ENCODE results near the gene ESYT3. TPM values are rescaled to one million over a fixed set of nuclear protein-coding genes. Genes with fewer than 3 reads are reported as not detected.
"Not testable (repeated sequence)": the region's sequence is repeated elsewhere in the genome, so short reads cannot be mapped to it uniquely, and the experiment has no call there.

Gene ESYT3
- total RNA-seq, 5 donors from 2014 or later (not counting 1 experiment from before 2014, with no cell fraction given), result 0.10 to 0.20 TPM; not detected in 3

DNA sequence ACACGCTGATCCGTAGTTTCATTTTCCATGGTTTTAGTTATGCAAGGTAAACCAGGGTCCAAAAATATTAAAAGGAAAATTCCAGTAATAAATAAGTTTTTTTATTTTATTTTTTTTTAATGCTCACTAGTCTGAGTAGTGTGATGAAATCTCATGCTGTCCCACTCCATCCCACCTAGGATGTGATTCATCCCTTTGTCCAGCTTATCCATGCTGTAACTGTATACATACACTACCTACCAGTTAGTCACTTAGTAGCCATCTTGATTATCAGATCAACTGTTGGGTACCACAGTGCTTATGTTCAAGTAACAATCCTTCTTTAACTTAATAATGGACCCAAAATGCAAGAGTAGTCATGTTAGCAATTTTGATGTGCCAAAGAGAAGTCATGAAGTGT lies 75.2 kb downstream of the ESYT3 start:
- H3K4me3 ChIP-seq (ENCODE audit: control insufficient read depth in 1 of 2, extremely low read depth in 1 of 2, low read length in 1 of 2), result no peak overlapping the region
- H3K36me3 ChIP-seq (ENCODE audit: control insufficient read depth in 2 of 2, extremely low read depth in 1 of 2, insufficient read depth in 1 of 2, low read length in 1 of 2), result no peaks in the 10 kb centered on the region
- WGBS (ENCODE audit: insufficient coverage), result no CpG with 5 or more reads among the region's 2 CpGs
- no peak overlapping the region for H3K4me3 Mint-ChIP-seq
- no peaks in the 10 kb centered on the region for H3K27me3 Mint-ChIP-seq
- H3K36me3 Mint-ChIP-seq, result peaks cover 32% of the 10 kb centered on the region
- H3K9me3 ChIP-seq, result no peaks in the 10 kb centered on the region
- CTCF ChIA-PET, result no interaction called here
- no peak overlapping the region for H3K27ac Mint-ChIP-seq
- peaks cover 0 to 5% (median 0%) of the 10 kb centered on the region in 3 donors for H3K4me1 Mint-ChIP-seq
- DNase-seq (no peak), ATAC-seq (replicated peaks in 1 of 4) (no peak)
- H3K9me3 Mint-ChIP-seq, result no peaks in the 10 kb centered on the region
- POLR2A ChIA-PET, result no interaction called here
- no peaks in the 10 kb centered on the region for H3K4me1 ChIP-seq (ENCODE audit: control insufficient read depth in 1 of 2, extremely low read depth in 1 of 2, insufficient read depth in 2 of 2, low read length in 2 of 2)
- no peak overlapping the region for H3K27ac ChIP-seq (ENCODE audit: low read length)
- H3K27me3 ChIP-seq (replicated peaks in 1 of 2; ENCODE audit: control insufficient read depth in 2 of 2, extremely low read depth in 1 of 2, insufficient read depth in 2 of 2, low read length in 1 of 2), result no peaks in the 10 kb centered on the region

GRCh38 chr3:138511945-138512344 lies 77.5 kb downstream of the ESYT3 start:
- H3K4me3 ChIP-seq (ENCODE audit: control insufficient read depth in 1 of 2, extremely low read depth in 1 of 2, low read length in 1 of 2), result no peak overlapping the region
- no peaks in the 10 kb centered on the region for H3K4me1 ChIP-seq (ENCODE audit: control insufficient read depth in 1 of 2, extremely low read depth in 1 of 2, insufficient read depth in 2 of 2, low read length in 2 of 2)
- ChIA-PET POLR2A (no interaction called here), CTCF (no interaction called here)
- H3K27me3 ChIP-seq (replicated peaks in 1 of 2; ENCODE audit: control insufficient read depth in 2 of 2, extremely low read depth in 1 of 2, insufficient read depth in 2 of 2, low read length in 1 of 2), result no peaks in the 10 kb centered on the region
- Mint-ChIP-seq H3K27me3 (no peaks in the 10 kb centered on the region), H3K36me3 (peaks cover 33% of the 10 kb centered on the region), H3K4me1 (peaks cover 0 to 5% (median 0%) of the 10 kb centered on the region in 3 donors), H3K27ac (no peak overlapping the region), H3K4me3 (no peak overlapping the region), H3K9me3 (no peaks in the 10 kb centered on the region)
- DNase-seq, result no peak
- no peak overlapping the region for H3K27ac ChIP-seq (ENCODE audit: low read length)
- H3K36me3 ChIP-seq (ENCODE audit: control insufficient read depth in 2 of 2, extremely low read depth in 1 of 2, insufficient read depth in 1 of 2, low read length in 1 of 2), result peaks cover 0 to 2% of the 10 kb centered on the region in 2 donors
- ATAC-seq (replicated peaks in 1 of 4), result no peak
- H3K9me3 ChIP-seq, result no peaks in the 10 kb centered on the region

DNA sequence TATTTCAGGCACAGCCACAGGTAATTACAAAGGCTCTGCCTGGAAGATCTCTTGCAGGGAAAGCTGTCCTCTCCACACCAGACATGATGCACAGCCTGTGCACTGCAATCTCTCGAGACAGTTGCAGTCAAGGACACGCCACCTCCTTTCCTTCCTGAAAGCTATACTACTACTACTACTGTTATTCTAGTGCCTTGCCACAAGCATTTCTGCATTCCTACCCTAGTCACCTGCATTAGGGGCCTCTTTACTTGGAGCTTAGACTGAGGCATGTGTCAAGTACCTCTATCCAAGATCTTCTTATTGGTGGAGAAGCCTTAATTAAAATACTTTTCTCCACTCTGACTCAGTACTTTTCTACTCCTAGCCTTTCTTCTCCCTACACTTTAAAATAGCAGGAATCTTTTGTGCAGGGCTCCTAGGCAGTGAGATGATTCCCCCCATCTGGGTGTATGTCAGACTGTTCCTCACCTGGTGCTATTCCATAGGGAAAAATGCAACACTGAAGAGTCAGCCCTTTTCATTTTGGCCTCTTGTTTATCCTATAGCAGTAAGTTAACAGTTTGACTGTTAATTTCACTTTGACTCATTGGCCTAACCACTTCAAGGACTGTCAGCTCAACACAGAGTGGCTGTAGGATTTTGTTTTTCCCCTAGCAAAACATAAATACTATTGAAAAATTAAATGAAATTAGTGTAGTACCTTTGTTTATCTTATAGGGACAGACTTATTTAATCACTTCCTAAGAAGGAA lies 78.9 kb downstream of the ESYT3 start:
- Mint-ChIP-seq H3K9me3 (no peaks in the 10 kb centered on the region), H3K27ac (no peak overlapping the region), H3K36me3 (peaks cover 36% of the 10 kb centered on the region), H3K4me3 (no peak overlapping the region), H3K4me1 (peaks cover 0 to 5% (median 0%) of the 10 kb centered on the region in 3 donors), H3K27me3 (no peaks in the 10 kb centered on the region)
- 20% methylated on average over 1 of the region's 2 CpGs for WGBS (ENCODE audit: insufficient coverage)
- CTCF ChIA-PET, result interaction anchor here in 1 of 2 donors (0.6 kb wide), 1 partner anchor 402 kb away, joined by 6 read pairs; no protein-coding TSS in a partner anchor
- ATAC-seq (replicated peaks in 1 of 4) (no peak), DNase-seq (no peak)
- Histone ChIP-seq H3K27me3 (replicated peaks in 1 of 2; ENCODE audit: control insufficient read depth in 2 of 2, extremely low read depth in 1 of 2, insufficient read depth in 2 of 2, low read length in 1 of 2) (no peaks in the 10 kb centered on the region), H3K4me1 (ENCODE audit: control insufficient read depth in 1 of 2, extremely low read depth in 1 of 2, insufficient read depth in 2 of 2, low read length in 2 of 2) (no peaks in the 10 kb centered on the region), H3K4me3 (ENCODE audit: control insufficient read depth in 1 of 2, extremely low read depth in 1 of 2, low read length in 1 of 2) (no peak overlapping the region), H3K9me3 (no peaks in the 10 kb centered on the region), H3K36me3 (ENCODE audit: control insufficient read depth in 2 of 2, extremely low read depth in 1 of 2, insufficient read depth in 1 of 2, low read length in 1 of 2) (peaks cover 0 to 2% of the 10 kb centered on the region in 2 donors), H3K27ac (ENCODE audit: low read length) (no peak overlapping the region)
- POLR2A ChIA-PET, result no interaction called here

GRCh38 chr3:138521445-138521844 lies 87.0 kb downstream of the ESYT3 start:
- H3K27me3 ChIP-seq (replicated peaks in 1 of 2; ENCODE audit: control insufficient read depth in 2 of 2, extremely low read depth in 1 of 2, insufficient read depth in 2 of 2, low read length in 1 of 2); H3K9me3 Mint-ChIP-seq; DNase-seq; H3K4me1 ChIP-seq (ENCODE audit: control insufficient read depth in 1 of 2, extremely low read depth in 1 of 2, insufficient read depth in 2 of 2, low read length in 2 of 2); H3K27ac ChIP-seq (ENCODE audit: low read length); ATAC-seq (replicated peaks in 1 of 4); H3K4me1 Mint-ChIP-seq; H3K9me3 ChIP-seq; POLR2A ChIA-PET; H3K4me3 ChIP-seq (ENCODE audit: control insufficient read depth in 1 of 2, extremely low read depth in 1 of 2, low read length in 1 of 2); H3K4me3 Mint-ChIP-seq; CTCF ChIA-PET; H3K27me3 Mint-ChIP-seq; H3K36me3 ChIP-seq (ENCODE audit: control insufficient read depth in 2 of 2, extremely low read depth in 1 of 2, insufficient read depth in 1 of 2, low read length in 1 of 2); H3K27ac Mint-ChIP-seq: not testable (repeated sequence)
- WGBS (ENCODE audit: insufficient coverage), result 95% methylated on average over 19 of the region's 23 CpGs
- H3K36me3 Mint-ChIP-seq, result peaks cover 60% of the 10 kb centered on the region

Other genes starting within 250 kb of the ESYT3 start
- 10 to 100 TPM; 55.0 to 79.8 (median 58.6) TPM for gene ARMC8, start 247.3 kb upstream of the ESYT3 start, total RNA-seq
- gene NME9, start 104.8 kb upstream of the ESYT3 start, total RNA-seq, result 1 to 10 TPM in 1 of 5 donors, under 1 TPM in 4; 0.51 to 1.3 (median 0.88) TPM
- gene MRAS, start 86.0 kb upstream of the ESYT3 start, total RNA-seq, result under 1 TPM in 4 of 5 donors, not detected in 1; 0.28 to 0.49 (median 0.42) TPM
- 10 to 100 TPM; 14.5 to 23.4 (median 21.7) TPM for gene CEP70, start 159.6 kb downstream of the ESYT3 start, total RNA-seq
- 1 to 10 TPM; 2.9 to 4.8 (median 3.0) TPM for gene FAIM, start 174.2 kb downstream of the ESYT3 start, total RNA-seq

Data from T-cell (primary cell).